Ishikawa (cell line): ENCODE results near the gene HAGHL.

Source experiments
- CEBPB ChIP-seq: IDR thresholded peaks from 2 replicates; pipeline ENCODE4 v1.6.1; 2012
- CREB1 ChIP-seq: IDR thresholded peaks from 2 replicates; pipeline ENCODE4 v1.6.1; 2012; ENCODE audit warnings: low read depth
- EGR1 ChIP-seq: IDR thresholded peaks from 2 replicates; pipeline ENCODE4 v1.6.1; 2012
- EP300 ChIP-seq: IDR thresholded peaks from 2 replicates; pipeline ENCODE4 v1.6.1; 2012; ENCODE audit warnings: borderline replicate concordance
- REST ChIP-seq: IDR thresholded peaks from 2 replicates; pipeline ENCODE4 v1.6.1; 2012; ENCODE audit warnings: low read depth, mild to moderate bottlenecking
- TF ChIP-seq, protein P1 (sequence below): IDR thresholded peaks from 2 replicates; pipeline ENCODE4 v1.6.1; 2012

GRCh38 chr16:708959-709358 lies 17.9 kb upstream of the HAGHL start:
- TF ChIP-seq EGR1 (no peak), CEBPB (no peak), REST (no peak), CREB1 (no peak), EP300 (no peak)
- TF ChIP-seq, protein P1, sequence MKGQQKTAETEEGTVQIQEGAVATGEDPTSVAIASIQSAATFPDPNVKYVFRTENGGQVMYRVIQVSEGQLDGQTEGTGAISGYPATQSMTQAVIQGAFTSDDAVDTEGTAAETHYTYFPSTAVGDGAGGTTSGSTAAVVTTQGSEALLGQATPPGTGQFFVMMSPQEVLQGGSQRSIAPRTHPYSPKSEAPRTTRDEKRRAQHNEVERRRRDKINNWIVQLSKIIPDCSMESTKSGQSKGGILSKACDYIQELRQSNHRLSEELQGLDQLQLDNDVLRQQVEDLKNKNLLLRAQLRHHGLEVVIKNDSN: no peak
